NCI-H345 treated with DMSO at 0.1 percent for 48 hours (cell line): Measurements from ENCODE around the gene PARP16.
"Not testable (repeated sequence)": the region's sequence is repeated elsewhere in the genome, so short reads cannot be mapped to it uniquely, and the experiment has no call there.

ENCODE experiments used
- DNase-seq: peaks from one replicate; lab custom pipeline; 2025; ENCODE audit not compliant: unreplicated experiment; lab: John Stamatoyannopoulos, UW

PARP16 gene

DNA sequence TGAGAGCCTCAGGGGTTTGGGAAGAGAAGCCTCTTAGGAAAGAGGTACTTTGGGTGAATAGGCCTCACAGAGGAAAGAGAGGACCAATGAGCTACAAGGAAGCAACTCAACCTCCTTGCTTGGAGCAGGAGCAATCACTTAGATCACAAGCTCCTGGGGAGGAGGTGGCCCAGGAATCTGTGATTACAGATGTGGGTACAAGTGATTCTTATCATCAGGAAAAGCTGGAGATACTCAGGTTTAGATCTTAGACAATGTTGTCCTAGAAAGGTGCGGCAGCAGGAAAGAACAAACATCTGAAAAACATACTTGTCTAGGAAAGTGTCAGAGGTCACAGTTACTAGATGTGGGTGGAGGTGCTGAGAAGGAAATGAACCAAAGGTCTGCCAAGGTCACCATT lies 8.2 kb downstream of the PARP16 start:
- no peak for DNase-seq

DNA sequence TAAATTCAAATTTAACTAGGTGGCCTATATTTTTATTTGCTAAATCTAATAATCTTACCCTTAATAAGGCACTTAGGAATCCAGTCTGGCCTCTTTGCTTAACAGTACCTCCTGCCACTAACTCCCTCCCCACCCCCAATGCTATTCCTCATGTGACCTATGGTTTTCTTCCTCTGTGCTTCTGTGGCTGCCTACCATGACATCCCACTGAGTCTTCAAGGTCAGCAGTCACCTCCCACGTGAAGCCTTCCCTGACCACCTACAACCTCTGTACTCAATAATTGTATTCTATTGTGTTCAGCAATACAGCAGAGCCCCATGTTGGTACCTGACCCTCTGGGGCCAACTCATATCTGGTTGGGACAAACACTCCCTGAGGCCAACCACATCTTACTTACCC lies 9.7 kb downstream of the PARP16 start:
- DNase-seq: no peak

DNA sequence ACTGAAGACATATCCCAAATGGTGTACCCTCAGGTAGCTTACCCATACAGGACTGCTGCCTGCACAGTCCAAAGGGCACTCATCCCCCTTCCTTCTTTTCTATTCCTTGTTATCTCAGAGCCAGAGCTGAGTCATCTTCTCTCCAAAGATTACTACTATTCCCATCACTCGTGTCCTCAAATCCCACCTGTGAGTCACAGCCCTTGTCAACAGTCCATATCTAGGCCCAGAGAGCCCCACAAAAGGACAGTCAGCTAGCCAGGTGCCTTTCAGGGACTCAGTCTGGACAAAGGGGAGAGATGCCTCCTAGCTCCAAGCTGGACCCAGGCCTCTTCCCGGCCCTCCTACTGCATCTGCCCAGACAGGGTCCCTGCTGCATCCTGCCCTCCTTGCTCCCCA lies 11.0 kb downstream of the PARP16 start:
- no peak for DNase-seq

- DNase-seq: no peak
Measured at GRCh38 chr15:65275104-65275727, 11.5 kb downstream of the PARP16 start.

DNA sequence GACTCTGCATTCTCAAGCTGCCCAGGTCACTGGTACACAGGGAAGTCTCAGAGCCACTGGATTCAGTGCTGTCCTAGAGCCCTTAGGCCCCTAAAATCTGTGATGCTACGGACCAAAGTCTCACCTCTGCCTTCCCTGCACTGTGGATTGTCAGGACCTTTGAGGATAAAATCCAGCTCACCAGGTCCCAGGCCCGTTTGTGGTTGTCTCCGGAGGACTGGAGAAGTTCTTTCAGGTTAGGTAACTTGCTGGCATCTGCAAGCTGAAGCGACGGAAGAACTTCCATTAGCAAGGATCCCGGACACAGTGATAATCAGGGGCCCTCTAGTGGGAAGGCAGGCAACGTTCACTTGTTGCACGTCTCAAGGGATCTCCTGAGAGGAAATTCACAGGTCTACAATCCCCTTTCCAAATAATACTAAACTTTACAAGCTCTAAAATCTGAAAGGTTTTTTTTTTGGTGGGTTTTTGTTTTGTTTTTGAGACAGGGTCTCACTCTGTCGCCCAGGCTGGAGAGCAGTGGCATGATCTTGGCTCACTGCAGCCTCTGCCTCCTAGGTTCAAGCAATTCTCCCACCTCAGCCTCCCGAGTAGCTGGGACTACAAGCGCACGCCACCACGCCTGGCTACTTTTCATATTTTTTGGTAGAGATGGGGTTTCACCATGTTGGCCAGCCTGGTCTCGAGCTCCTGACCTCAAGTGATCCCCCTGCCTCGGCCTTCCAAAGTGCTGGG lies 15.7 kb downstream of the PARP16 start:
- DNase-seq: not testable (repeated sequence)

DNA sequence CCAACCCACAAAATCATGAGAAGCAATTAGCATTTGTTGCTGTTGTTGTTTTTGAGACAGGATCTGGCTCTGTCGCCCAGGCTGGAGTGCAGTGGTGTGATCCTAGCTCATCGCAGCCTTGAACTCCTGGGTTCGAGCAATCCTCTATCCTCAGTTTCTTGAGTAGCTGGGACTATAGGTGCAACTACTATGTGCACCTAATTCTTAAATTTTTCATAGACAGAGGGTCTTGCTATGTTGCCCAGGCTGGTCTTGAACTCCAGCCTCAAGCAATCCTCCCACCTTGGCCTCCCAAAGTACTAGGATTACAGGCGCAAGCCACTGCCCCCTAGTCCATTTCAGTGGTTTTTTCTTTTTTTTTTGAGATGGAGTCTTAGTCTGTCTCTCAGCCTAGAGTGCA lies 18.3 kb downstream of the PARP16 start:
- DNase-seq: no peak

DNA sequence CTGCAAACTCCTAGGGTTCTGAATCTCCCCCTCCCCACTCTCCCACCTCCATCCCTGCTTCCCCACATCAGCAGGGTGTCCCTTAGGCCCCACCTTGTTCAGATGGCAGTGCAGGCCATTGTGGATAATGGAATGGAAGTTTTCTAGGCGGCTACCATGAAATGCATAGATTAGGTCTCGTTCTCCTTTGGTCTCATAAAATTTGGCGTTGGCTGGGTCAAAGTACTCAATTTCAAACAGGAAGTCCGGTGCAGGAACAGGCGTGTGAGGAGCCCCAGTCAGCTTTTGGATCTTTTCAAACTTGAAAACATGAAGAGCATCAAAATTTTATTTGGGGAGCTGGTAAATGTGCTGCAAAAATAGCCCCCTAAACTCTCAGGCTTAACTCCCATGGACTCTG lies 20.2 kb downstream of the PARP16 start:
- DNase-seq: no peak

DNA sequence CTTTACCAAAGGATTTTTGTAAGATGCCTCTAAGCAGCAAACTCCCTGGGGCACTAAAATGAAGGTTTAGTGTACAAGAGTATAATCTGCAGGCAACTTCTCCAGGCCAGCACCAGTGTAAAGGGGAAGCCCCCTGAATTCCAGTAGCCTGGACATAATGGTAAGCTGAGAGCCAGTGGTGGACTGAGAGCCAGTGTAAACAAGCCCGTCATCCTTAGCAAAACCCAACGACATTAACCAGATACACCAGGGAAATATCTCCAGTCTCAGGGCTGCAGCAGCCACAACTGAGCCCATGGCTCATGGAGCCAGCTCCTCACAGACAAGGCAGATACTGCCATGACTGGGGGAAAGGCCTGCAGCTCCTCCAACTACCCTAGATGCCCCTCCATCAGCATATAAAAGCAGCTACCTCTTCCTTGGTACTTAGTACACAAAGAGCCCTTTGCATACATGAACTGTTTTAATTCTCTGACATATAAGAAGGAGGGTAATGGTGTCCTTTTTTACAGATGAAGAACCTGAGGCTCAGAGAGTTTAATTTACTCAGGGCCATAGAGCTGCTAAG lies 21.7 kb downstream of the PARP16 start:
- no peak for DNase-seq

- DNase-seq: no peak
Measured at GRCh38 chr15:65263313-65263712, 23.4 kb downstream of the PARP16 start.

DNA sequence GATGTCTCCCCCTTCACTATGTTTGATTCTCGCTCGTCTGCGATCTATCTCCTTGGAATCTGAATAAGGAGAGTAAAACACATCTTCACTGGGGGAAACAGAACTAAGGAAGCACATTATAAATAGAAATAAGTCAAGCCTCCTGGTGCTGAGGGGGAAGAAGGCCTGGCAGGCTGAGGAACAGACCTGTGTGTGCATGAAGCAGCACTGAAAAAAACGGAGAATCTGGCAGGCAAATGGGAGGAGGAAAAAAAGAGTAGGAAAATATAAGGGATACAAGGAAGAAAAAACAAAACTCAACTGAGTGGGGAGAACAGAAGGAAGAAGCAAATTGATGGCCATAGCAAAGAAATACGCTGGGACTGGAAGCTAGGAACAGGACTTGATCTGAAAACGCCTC lies 25.7 kb downstream of the PARP16 start:
- no peak for DNase-seq

- DNase-seq: no peak
Measured at GRCh38 chr15:65259367-65259797, 27.3 kb downstream of the PARP16 start.

DNA sequence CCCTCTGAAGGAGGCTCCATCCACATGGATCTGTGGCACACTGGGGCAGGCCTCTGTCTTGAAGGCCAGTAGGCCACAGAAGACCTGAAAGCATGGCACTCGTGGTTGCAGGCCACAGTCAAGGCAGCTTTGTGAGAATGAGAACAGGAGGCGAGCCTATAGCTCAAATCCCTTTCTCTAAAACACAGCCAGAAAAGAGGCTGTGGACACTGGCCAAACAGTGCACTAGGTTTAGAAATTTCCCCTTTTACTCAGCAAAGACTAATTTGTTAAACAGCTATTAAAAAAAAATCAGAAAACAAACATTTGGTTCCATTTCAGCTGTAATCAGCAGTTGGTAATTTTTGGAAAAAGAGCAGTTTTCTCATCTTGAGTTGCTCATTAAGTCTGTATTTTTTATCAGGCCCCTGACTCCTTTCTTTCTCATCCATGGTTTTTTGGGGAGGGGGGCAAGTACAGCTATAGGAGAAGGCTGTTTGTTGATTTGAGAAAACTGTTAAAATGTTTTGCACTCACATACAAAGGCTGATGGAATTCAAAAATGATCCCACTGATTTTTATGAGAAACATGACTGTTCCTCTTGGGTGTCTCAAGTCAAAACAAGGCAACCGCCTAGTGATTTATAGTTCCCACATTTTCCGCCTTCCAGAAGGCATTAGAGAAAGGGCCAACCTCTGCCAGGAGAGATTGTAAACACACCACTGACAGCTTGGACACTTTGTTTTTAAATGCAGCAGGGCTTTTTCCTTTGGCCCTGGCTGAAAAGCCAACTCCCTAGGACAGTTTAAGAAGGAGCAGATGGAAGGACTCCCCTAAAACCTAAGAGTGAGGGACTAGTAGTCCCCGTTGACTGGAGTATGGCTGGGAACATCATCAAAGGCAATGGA lies 28.1 kb downstream of the PARP16 start:
- no peak for DNase-seq

GRCh38 chr15:65255486-65256140 lies 31.1 kb downstream of the PARP16 start:
- DNase-seq: no peak

DNA sequence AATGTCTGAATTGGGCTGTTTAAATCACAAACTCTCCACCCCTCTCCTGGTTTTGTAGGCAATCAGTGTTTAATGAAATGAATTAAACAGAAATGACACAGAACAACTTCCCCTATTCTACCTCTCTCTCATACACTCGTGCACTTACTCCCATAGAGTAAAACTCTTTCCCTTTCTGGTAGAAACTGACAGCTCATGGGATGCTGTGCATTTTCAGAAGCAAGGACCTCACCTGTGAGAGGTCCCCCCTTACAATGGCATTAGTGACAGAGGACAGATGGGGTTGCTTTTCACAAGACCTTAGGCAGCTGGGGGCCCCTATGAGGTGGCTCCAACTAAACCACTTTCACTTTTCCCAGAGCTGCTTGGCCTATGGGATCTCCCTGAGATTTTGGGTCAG lies 31.9 kb downstream of the PARP16 start:
- no peak for DNase-seq

- no peak for DNase-seq
Measured at GRCh38 chr15:65254356-65254755, 32.3 kb downstream of the PARP16 start.

GRCh38 chr15:65249641-65250040 lies 37.0 kb downstream of the PARP16 start:
- DNase-seq: no peak

DNA sequence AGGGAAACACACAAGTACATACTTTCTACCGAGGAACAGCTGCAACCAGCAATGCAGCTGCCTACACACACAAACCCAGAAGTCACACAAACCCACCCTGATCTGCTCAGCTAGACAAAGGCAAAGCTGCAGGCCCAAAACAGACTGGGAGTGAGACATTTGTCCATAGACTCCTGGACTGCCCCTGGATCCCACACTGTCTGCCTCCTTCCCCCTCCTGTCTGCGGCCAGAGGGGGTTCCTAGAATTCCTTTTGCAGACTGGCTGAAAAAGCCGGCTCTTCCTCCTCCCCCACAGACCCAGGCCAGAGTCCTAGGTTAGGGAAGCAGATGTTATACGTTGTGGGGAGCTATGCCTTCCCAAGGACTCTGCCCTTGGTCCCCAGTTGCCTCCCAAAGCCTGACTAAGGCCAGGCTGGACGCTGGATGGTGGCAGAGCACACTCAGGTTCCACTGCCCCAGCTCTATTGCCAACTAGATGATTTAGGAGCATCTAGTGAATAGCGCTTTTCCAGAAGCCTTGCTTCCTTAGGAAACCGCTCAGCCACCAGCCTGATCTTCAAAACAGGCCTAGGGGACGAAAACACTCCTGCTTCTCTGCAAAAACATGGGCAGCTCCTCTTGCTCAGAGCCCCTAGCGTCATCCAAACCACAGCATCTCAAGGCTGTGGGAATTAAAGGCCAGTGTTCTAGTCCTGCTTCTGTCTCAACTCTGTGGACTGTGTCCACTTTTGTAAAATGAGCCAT lies 38.0 kb downstream of the PARP16 start:
- DNase-seq: no peak

DNA sequence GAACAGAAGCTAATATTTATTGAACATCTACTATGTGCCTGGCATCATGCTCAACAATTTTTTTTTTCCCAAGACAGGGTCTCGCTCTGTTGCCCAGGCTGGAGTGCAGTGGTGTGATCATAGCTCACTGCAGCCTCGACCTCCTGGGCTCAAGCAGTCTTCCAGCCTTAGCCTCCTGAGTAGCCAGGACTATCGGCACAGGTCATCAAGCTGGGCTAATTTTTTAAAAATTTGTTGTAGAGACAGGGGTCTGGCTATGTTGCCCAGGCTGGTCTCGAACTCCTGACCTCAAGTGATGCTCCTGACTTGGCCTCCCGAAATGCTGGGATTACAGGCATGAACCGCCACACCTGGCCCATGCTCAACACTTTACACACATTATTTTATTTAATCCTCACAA lies 39.7 kb downstream of the PARP16 start:
- DNase-seq: no peak

GRCh38 chr15:65246026-65246714 lies 40.5 kb downstream of the PARP16 start:
- DNase-seq: no peak
